Lower lobe of right lung (tissue), 2 donors: ENCODE measurements around the gene CD2AP. TPM values are rescaled to one million over a fixed set of nuclear protein-coding genes. Genes with fewer than 3 reads are reported as not detected.

ENCODE experiments used
- ATAC-seq, 2 donors: fragments of 200-7000 bp; cut with Tn5 transposase; one replicate each; pipeline ENCODE4 v1.9.1; 2020 to 2022; ENCODE audit warnings: mild to moderate bottlenecking in 2 of 2, moderate library complexity in 2 of 2
- DNase-seq: peaks from one replicate; pipeline ENCODE4 v3.0.0-alpha.2; 2020
- H3K27ac ChIP-seq: fragments of 200-600 bp; one replicate; pipeline ENCODE4 v1.8.0; 2022
- H3K27me3 ChIP-seq: fragments of 200-600 bp; one replicate; pipeline ENCODE4 v1.8.0; 2022; ENCODE audit warnings: low read depth
- H3K36me3 ChIP-seq: fragments of 200-600 bp; one replicate; pipeline ENCODE4 v1.8.0; 2022; ENCODE audit warnings: mild to moderate bottlenecking
- H3K4me1 ChIP-seq: fragments of 200-600 bp; one replicate; pipeline ENCODE4 v1.8.0; 2022
- H3K4me3 ChIP-seq: fragments of 200-600 bp; one replicate; pipeline ENCODE4 v1.8.0; 2022; ENCODE audit warnings: mild to moderate bottlenecking
- H3K9me3 ChIP-seq: fragments of 200-600 bp; one replicate; pipeline ENCODE4 v1.8.0; 2022
- intact Hi-C: fragments of 100-400 bp; cut with DNase I; formaldehyde crosslinking; loops from one replicate; pipeline ENCODE4 v1.11.0; 2022
- total RNA-seq: library from RNA; stranded (reverse); fragmentation: NEBNext Ultra II Directional; extraction: Animal tissue kit (Norgen Biotek cat#: 25700); gene quantifications from one replicate; pipeline ENCODE4 v1.2.1, GENCODE V29; 2021
- TF ChIP-seq, protein P1 (sequence below): fragments of 200-600 bp; IDR thresholded peaks from one replicate; pipeline ENCODE4 v1.8.0; 2022; ENCODE audit warnings: antibody characterized with exemption, mild to moderate bottlenecking
- donor health status: DM: no; HTN: yes; CAD: no; lungs with severe emphysema.

The CD2AP gene
- total RNA-seq, 1 donor from 2014 or later: 38.1 TPM

DNA sequence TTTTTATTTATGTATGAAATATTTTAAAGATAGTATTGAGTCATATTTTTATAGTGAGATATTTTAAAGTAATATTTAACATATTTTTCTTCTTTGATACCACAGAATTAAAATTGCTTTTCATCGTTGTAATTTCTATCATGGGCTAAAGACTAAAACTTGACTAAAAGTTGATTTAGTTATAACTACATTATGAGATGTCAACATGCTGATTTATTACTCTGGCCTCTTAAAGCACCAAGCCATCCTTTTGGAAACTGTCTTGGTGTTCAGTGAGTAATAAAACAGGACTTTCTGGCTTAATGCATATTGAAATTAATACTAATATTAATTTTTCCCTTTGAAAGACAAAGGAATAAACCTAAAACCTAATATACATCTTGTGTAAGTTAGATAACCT lies 125.6 kb downstream of the CD2AP start:
- DNase-seq (no peak), ATAC-seq (no peak)
- intact Hi-C loops: no loop called here
- Histone ChIP-seq H3K9me3 (no peaks in the 10 kb centered on the region), H3K27ac (no peak overlapping the region), H3K4me3 (no peak overlapping the region), H3K27me3 (no peaks in the 10 kb centered on the region), H3K36me3 (peaks cover 33% of the 10 kb centered on the region), H3K4me1 (no peaks in the 10 kb centered on the region)
- TF ChIP-seq, protein P1, sequence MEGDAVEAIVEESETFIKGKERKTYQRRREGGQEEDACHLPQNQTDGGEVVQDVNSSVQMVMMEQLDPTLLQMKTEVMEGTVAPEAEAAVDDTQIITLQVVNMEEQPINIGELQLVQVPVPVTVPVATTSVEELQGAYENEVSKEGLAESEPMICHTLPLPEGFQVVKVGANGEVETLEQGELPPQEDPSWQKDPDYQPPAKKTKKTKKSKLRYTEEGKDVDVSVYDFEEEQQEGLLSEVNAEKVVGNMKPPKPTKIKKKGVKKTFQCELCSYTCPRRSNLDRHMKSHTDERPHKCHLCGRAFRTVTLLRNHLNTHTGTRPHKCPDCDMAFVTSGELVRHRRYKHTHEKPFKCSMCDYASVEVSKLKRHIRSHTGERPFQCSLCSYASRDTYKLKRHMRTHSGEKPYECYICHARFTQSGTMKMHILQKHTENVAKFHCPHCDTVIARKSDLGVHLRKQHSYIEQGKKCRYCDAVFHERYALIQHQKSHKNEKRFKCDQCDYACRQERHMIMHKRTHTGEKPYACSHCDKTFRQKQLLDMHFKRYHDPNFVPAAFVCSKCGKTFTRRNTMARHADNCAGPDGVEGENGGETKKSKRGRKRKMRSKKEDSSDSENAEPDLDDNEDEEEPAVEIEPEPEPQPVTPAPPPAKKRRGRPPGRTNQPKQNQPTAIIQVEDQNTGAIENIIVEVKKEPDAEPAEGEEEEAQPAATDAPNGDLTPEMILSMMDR: no peak

DNA sequence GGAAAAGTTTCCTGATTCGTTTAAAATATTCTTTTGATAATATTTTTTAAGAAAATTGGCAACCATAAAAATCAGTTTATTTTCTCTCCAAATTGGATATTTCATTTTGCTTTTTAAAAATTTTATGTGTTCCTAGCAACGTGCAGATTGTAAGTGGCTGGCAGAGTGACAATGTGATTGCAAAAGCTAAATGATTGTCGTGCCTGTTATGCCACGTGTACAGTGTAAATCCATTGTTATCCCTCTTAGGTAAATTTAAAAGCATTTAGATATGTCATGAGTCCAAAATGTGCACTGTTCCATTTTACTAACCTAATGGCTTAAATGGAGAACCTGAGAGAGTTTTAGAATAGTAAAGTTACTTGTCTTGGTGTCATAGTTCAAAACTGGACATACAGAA lies 126.4 kb downstream of the CD2AP start:
- Histone ChIP-seq H3K27ac (no peak overlapping the region), H3K4me1 (no peaks in the 10 kb centered on the region), H3K27me3 (no peaks in the 10 kb centered on the region), H3K4me3 (no peak overlapping the region), H3K9me3 (no peaks in the 10 kb centered on the region), H3K36me3 (peaks cover 37% of the 10 kb centered on the region)
- TF ChIP-seq, protein P1: no peak
- DNase-seq (no peak), ATAC-seq (no peak)
- intact Hi-C loops: no loop called here

DNA sequence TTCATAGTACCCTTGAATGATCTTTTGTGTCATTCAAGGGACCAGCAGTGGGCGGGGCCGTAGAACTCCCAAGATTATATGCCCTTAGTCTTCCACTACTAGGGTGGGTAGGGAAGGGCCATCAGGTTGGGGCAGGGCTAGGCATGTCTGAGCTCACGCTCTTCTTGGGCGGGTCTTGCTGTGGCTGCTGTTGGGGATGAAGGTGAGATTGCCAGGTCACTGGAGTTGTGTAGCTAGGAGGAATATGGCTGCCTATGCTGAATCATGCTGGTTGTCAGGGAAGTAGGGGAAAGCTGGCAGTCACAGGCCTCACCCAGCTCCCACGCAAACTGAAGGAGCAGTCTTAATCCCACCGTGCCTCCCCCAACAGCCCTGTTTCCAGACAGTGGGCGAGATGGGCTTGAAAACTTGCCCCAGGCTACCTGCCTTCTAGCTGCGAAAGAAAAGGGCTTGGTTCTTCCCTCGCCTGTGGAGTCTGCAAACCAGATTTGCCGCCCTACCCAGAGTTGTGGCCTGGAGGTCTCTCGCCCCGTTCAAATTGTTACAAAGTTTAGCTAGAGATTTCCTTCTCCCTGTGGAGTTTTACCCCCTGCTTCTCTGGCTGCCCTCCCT lies 144.4 kb downstream of the CD2AP start:
- Histone ChIP-seq H3K36me3 (peaks cover 37% of the 10 kb centered on the region), H3K9me3 (no peaks in the 10 kb centered on the region), H3K4me1 (no peaks in the 10 kb centered on the region), H3K27me3 (no peaks in the 10 kb centered on the region), H3K27ac (no peak overlapping the region), H3K4me3 (no peak overlapping the region)
- intact Hi-C loops: no loop called here
- DNase-seq (no peak), ATAC-seq (no peak)
- TF ChIP-seq, protein P1: no peak

DNA sequence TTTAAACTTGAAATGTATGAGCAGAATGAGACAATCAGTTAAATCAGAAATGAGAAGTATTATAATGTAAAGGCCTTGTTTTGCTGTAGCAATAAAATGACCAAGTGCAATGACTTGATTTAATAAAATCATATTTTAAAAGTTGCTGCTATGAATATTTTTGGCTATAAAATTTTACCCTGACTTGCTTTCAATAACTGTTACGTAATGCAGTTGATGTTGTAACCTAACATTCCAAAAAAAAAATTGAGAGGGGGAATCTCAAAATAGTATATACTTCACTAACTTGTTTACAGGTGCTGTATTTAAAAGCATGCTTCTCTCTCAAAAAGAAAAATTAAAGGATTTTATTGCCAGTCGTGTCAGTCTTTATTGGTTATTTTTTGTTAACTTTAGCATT lies 149.2 kb downstream of the CD2AP start:
- H3K9me3 ChIP-seq: no peaks in the 10 kb centered on the region
- no peak overlapping the region for H3K27ac ChIP-seq
- H3K4me1 ChIP-seq: peaks cover 7% of the 10 kb centered on the region
- no peak overlapping the region for H3K4me3 ChIP-seq
- ATAC-seq (no peak), DNase-seq (no peak)
- intact Hi-C loops: no loop called here
- TF ChIP-seq, protein P1: no peak
- peaks cover 11% of the 10 kb centered on the region for H3K36me3 ChIP-seq
- H3K27me3 ChIP-seq: no peaks in the 10 kb centered on the region

DNA sequence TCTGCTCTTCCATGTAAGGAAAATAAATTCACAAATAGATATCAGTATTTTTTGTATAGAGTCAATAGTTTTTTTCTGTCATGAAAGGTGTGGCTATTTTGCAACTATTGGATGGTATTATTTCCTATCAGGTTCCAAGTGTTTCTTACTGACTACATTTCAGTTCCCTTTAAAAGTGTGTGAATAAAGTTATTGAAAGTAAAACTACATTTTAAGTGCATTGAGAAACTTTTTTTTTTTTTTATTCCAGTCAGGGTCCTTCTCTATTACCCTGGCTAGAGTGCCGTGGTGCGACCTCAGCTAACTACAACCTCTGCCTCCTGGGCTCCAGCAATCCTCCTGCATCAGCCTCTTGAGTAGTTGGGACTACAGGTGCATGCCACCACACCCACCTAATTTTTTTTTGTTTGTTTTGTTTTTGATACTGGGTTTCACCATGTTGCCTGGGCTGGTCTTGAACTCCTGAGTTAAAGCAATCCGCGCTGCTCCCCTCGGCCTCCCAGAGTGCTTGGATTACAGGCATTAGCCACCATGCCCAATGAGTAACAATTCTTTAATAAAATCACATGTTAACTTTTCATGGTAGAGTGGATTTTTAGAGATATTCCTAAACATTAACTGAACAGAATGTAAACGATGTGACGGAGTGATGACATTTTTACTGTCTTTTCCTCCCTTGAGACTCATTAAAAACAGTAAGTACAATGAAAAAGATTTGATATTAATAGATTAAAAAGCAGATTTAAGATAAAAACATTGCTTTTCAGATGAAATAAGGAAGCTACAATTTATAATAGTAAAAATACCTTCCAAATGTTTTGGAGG lies 151.1 kb downstream of the CD2AP start:
- intact Hi-C loops: no loop called here
- DNase-seq: no peak
- Histone ChIP-seq H3K4me3 (no peak overlapping the region), H3K9me3 (no peaks in the 10 kb centered on the region), H3K27me3 (no peaks in the 10 kb centered on the region), H3K4me1 (peaks cover 12% of the 10 kb centered on the region), H3K27ac (no peak overlapping the region), H3K36me3 (no peaks in the 10 kb centered on the region)
- TF ChIP-seq, protein P1: no peak
- no peak for ATAC-seq
